ENCODE data around the gene IDI2.

IDI2 gene

DNA sequence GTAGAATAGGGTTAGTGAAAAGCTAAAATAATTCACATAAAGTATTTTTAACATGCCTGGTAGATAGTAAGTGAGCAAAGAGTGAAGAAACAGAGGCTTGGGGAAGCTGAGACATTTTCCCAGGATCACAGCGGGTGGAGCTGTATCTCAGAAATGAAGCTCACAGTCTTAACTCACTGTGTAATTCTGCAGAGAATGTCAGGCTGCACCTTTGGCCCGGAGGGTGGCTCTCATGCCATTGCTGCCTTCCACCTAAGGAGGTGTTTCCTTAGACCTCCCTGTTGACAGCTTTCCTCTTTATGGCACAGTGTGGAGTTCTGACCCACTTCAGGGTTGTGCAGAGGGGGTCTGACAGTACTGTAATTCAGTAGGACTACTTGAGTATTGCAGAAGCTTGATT lies 40.3 kb downstream of the IDI2 start:
- TF ChIP-seq CTCF (conservative IDR thresholded peaks at IDR 0.05; ENCODE audit: low read depth, low read length) = no peak
- no peak overlapping the region for H3K4me3 ChIP-seq (ENCODE audit: low read depth, low read length)
- DNase-seq (ENCODE audit: low read depth) = no peak

GRCh38 chr10:983971-984655 lies 41.5 kb downstream of the IDI2 start:
- no peak for TF ChIP-seq CTCF (conservative IDR thresholded peaks at IDR 0.05; ENCODE audit: low read depth, low read length)
- peak; percentile 53 for DNase-seq (ENCODE audit: low read depth)
- no peak overlapping the region for H3K4me3 ChIP-seq (ENCODE audit: low read depth, low read length)

- DNase-seq (ENCODE audit: low read depth) = no peak
- H3K4me3 ChIP-seq (ENCODE audit: low read depth, low read length) = no peak overlapping the region
- TF ChIP-seq CTCF (conservative IDR thresholded peaks at IDR 0.05; ENCODE audit: low read depth, low read length) = no peak
Observed at GRCh38 chr10:983401-983800, 42.3 kb downstream of the IDI2 start.

DNA sequence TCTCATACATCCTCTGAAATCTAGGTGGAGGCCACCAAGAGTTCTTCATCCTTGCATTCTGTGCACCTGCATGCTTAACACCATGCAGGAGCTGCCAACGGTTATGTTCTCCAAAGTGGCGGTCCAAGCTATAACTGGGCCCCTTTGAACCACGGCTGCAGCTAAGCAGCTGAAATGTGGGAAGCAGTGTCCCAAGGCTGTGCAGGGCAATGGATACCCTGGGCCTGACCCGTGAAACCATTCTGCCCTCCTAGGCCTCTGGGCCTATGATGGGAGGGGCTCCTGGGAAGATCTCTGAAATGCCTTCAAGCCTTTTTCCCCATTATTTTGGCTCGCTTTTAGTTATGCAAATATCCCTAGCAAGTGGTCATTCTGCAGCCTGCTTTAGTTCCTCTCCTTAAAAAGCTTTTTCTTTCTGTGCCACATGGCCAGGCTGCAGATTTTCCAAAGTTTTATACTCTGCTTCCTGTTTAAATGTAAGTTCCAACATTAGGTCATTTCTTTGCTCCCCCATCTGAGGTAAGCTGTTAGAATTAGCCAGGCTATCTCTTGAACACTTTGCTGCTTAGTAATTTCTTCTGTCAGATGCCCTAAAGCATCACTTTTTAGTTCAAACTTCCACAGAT lies 45.1 kb downstream of the IDI2 start:
- TF ChIP-seq CTCF (conservative IDR thresholded peaks at IDR 0.05; ENCODE audit: low read depth, low read length) = no peak
- DNase-seq (ENCODE audit: low read depth) = no peak
- no peak overlapping the region for H3K4me3 ChIP-seq (ENCODE audit: low read depth, low read length)

- TF ChIP-seq CTCF (conservative IDR thresholded peaks at IDR 0.05; ENCODE audit: low read depth, low read length) = no peak
- H3K4me3 ChIP-seq (ENCODE audit: low read depth, low read length) = no peak overlapping the region
- peak; percentile 16 for DNase-seq (ENCODE audit: low read depth)
Observed at GRCh38 chr10:978826-979421, 46.7 kb downstream of the IDI2 start.

DNA sequence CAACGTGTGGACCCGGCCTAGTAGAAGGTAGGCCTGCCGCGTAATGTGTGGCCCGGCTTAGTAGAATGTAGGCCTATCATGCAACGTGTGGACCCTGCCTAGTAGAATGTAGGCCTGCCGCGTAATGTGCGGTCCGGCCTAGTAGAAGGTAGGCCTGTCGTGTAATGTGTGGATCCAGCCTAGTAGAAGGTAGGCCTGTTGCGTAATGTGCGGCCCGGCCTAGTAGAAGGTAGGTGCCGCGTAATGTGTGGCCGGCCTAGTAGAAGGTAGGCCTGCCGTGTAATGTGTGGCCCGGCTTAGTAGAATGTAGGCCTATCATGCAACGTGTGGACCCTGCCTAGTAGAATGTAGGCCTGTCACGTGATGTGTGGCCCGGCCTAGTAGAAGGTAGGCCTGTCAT lies 49.3 kb downstream of the IDI2 start:
- TF ChIP-seq CTCF (conservative IDR thresholded peaks at IDR 0.05; ENCODE audit: low read depth, low read length) = no peak
- no peak for DNase-seq (ENCODE audit: low read depth)
- no peak overlapping the region for H3K4me3 ChIP-seq (ENCODE audit: low read depth, low read length)

DNA sequence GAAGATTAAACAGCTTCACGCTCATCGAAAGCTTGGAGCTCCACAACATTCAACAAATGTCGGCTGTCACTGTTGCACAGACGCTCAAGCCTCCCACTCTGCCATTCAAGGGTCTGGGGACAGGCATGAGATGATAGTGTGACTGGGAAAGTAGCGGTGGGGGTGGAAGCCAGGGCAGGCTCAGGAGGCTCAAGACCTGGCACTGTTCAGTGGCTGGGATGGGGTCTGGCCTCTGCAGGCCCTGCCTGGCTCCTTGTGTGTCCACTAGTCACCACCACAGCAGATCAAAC lies 50.9 kb downstream of the IDI2 start:
- no peak for TF ChIP-seq CTCF (conservative IDR thresholded peaks at IDR 0.05; ENCODE audit: low read depth, low read length)
- H3K4me3 ChIP-seq (ENCODE audit: low read depth, low read length) = no peak overlapping the region
- DNase-seq (ENCODE audit: low read depth) = no peak
